GM12865 (cell line): Measurements from ENCODE around the gene KLHL5.

Experiments used
- DNase-seq: peaks from one replicate; pipeline ENCODE4 v3.0.0; 2010; ENCODE audit warnings: low read depth
- H3K4me3 ChIP-seq: 2 replicates; pipeline ENCODE4 v1.5.1; 2011; ENCODE audit warnings: mild to moderate bottlenecking, low read depth, low read length, control low read depth
- TF ChIP-seq, protein P1 (sequence below): IDR thresholded peaks from 2 replicates; pipeline ENCODE4 v1.5.1; 2011; ENCODE audit warnings: low read length, control low read depth, low read depth, inconsistent platforms; ENCODE audit not compliant: insufficient read depth; ENCODE audit errors: missing control alignments

KLHL5 gene, protein sequence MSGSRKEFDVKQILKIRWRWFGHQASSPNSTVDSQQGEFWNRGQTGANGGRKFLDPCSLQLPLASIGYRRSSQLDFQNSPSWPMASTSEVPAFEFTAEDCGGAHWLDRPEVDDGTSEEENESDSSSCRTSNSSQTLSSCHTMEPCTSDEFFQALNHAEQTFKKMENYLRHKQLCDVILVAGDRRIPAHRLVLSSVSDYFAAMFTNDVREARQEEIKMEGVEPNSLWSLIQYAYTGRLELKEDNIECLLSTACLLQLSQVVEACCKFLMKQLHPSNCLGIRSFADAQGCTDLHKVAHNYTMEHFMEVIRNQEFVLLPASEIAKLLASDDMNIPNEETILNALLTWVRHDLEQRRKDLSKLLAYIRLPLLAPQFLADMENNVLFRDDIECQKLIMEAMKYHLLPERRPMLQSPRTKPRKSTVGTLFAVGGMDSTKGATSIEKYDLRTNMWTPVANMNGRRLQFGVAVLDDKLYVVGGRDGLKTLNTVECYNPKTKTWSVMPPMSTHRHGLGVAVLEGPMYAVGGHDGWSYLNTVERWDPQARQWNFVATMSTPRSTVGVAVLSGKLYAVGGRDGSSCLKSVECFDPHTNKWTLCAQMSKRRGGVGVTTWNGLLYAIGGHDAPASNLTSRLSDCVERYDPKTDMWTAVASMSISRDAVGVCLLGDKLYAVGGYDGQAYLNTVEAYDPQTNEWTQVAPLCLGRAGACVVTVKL

DNA sequence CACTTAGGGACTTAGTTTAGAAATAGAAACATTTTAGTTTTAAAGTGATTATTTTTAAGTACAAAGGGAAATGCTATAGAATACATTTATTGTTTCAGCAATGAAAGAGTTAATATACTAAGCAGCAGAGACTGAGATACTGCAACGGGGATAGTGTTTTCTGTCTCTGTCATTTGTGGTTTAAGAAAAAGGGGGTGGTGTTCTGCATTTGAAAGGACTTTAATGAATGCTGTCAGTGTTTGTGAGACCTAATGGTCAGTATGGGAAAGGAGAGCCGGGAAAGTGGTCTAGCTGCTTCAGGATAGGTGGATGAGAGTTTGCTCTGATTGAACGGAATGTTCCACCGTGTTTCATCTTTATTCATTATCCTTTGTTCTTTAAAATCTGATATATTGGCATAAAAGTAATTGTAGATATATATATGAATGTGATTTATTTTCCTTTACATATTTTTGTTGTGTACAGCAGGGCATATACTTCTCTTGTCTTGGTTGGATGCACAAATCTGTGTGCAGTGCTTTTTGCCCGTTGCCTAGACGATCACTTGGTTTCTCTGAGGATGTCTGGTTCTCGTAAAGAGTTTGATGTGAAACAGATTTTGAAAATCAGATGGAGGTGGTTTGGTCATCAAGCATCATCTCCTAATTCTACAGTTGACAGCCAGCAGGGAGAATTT lies at the start of gene KLHL5:
Gene KLHL5 (plus strand): TSS at position 139 of the 676 bp plus-strand sequence. CDS start 421 bp downstream, at position 560.
- DNase-seq: peak; percentile 26
- no peak within 1 kb of the TSS for H3K4me3 ChIP-seq
- TF ChIP-seq, protein P1, sequence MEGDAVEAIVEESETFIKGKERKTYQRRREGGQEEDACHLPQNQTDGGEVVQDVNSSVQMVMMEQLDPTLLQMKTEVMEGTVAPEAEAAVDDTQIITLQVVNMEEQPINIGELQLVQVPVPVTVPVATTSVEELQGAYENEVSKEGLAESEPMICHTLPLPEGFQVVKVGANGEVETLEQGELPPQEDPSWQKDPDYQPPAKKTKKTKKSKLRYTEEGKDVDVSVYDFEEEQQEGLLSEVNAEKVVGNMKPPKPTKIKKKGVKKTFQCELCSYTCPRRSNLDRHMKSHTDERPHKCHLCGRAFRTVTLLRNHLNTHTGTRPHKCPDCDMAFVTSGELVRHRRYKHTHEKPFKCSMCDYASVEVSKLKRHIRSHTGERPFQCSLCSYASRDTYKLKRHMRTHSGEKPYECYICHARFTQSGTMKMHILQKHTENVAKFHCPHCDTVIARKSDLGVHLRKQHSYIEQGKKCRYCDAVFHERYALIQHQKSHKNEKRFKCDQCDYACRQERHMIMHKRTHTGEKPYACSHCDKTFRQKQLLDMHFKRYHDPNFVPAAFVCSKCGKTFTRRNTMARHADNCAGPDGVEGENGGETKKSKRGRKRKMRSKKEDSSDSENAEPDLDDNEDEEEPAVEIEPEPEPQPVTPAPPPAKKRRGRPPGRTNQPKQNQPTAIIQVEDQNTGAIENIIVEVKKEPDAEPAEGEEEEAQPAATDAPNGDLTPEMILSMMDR: no peak

GRCh38 chr4:39014028-39014427 lies 48.0 kb upstream of the KLHL5 start:
- no peak for DNase-seq
- TF ChIP-seq, protein P1: no peak

GRCh38 chr4:39020130-39020529 lies 41.9 kb upstream of the KLHL5 start:
- no peak overlapping the region for H3K4me3 ChIP-seq
- TF ChIP-seq, protein P1: no peak
- no peak for DNase-seq

More at GRCh38 chr4:39014028-39014427, 48.0 kb upstream of the KLHL5 start:
- H3K4me3 ChIP-seq: no peak overlapping the region

DNA sequence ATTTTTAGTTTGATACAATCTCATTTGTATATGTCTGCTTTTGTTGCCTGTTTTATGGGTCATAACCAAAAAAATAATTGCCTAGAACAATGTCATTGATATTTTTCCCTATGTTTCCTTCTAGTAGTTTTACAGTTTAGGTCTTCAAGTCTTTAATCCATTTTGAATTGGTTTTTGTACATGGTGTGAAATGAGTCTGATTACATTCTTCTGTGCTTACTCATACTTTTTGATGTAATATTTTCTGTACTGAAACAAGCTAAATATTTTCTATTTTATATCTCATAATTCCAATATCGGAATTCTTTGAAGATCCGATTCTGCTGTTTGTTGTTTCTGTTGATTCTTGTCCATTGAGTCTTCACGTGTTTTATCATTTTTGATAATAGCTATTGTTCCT lies 40.4 kb upstream of the KLHL5 start:
- no peak overlapping the region for H3K4me3 ChIP-seq
- DNase-seq: no peak
- TF ChIP-seq, protein P1: no peak

DNA sequence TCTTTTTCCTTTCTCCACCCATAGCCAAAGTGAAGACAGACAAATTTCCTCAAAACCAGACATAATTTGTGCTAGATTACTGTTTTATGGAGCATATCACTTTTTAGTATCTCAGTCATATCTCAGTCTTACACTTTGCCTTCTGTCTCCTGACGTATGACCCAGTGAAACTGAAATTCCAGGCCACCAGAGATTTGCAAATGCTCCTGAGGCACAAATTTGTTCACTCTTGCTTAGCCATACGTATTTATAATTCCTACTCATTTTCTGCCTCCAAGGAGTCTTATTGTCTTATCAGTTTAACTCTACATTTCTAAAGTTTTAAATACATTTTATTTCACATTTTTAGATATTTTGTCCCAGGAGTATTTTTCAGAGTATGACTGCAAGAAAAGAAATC lies 39.8 kb upstream of the KLHL5 start:
- no peak for DNase-seq
- no peak overlapping the region for H3K4me3 ChIP-seq
- TF ChIP-seq, protein P1: no peak

- DNase-seq: no peak
- TF ChIP-seq, protein P1: no peak
- no peak overlapping the region for H3K4me3 ChIP-seq
These were observed 39.0 kb upstream of the KLHL5 start for GRCh38 chr4:39023059-39023458.
